ENCODE results near the gene ARX. TPM values are rescaled to one million over a fixed set of nuclear protein-coding genes. Genes with fewer than 3 reads are reported as not detected.

The ARX gene
- polyA plus RNA-seq, 1 of the 3 experiments (the other 2 are of a cell fraction): not detected

DNA sequence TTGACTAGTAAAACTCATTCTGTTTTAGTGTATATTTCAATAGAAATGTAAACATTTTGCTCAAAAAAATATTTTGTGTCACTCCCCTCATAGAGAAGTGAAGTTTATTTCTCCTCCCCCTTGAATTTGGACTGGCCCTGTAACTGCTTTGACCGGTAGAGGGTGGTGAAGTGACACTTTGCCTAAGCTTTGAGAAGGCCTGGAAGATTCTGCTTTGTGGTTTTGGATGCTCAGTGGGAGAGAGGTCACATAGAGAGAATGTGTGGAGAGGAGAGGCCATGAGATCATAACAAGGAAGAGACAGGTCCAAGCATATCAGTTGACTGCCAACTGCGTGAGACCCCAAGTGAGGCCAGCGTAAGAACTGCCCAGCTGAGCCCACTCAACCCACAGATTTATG lies 19.1 kb upstream of the ARX start:
- Histone ChIP-seq H3K9me2 (no peaks in the 10 kb centered on the region), H3F3A (replicated peaks; ENCODE audit: insufficient read depth) (no peaks in the 10 kb centered on the region), H3K4me3 (ENCODE audit: low read depth in 2 of 2, low read length in 1 of 2) (no peak overlapping the region), H3K27me3 (ENCODE audit: insufficient read depth) (no peaks in the 10 kb centered on the region), H3K4me1 (ENCODE audit: control insufficient read depth in 1 of 2, insufficient read depth in 2 of 2, low read depth in 1 of 2, low read length in 1 of 2) (no peaks in the 10 kb centered on the region), H3K9me3 (no peaks in the 10 kb centered on the region), H3K4me2 (no peak overlapping the region), H3K79me2 (ENCODE audit: insufficient read depth) (no peaks in the 10 kb centered on the region), H3K36me3 (replicated peaks in 1 of 2; ENCODE audit: control insufficient read depth in 1 of 2, insufficient read depth in 2 of 2, low read length in 1 of 2) (no peaks in the 10 kb centered on the region), H3K9ac (no peak overlapping the region), H3K27ac (ENCODE audit: low read depth in 2 of 2, low read length in 1 of 2) (no peak overlapping the region), H2AFZ (ENCODE audit: low read depth) (no peak overlapping the region), H4K20me1 (ENCODE audit: insufficient read depth) (no peaks in the 10 kb centered on the region)
- POLR2A ChIA-PET: no interaction called here
- WGBS (ENCODE audit: low lambda C conversion rate): 35% methylated on average over 3 of the region's 3 CpGs
- TF ChIP-seq GABPA (IDR thresholded peaks at IDR 0.05; ENCODE audit: low read depth) (no peak), SMC3 (IDR thresholded peaks at IDR 0.05; ENCODE audit: low read depth, low read length) (no peak)
- CTCF ChIA-PET: interaction anchor here (0.7 to 1.9 kb wide), 3 partner anchors 13 to 1984 kb away, joined by 3 to 5 read pairs (median 3); no protein-coding TSS in a partner anchor
- no peak for DNase-seq

DNA sequence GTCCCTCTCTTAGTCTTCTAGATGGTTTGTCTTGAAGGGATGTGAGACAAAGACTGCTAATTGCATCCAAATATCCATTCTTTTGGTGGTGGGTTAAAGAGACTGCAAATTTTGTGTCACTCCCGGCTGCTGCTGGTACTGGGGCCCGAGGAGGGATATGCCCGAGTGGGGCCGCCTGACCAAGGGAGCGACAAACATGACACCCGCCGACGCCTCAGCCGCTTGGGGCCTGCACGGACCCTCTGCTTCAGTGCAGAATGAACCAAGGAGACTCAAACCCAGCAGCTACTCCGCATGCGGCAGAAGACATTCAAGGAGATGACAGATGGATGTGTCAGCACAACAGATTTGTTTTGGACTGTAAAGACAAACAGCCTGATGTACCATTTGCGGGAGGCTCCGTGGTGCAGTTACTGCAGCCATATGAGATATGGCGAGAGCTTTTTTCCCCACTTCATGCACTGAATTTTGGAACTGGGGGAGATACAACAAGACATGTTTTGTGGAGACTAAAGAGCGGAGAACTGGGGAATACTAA lies 13.6 kb upstream of the ARX start:
- CTCF ChIA-PET: interaction anchor here (0.9 kb wide), 1 partner anchor 614 kb away, joined by 3 read pairs; no protein-coding TSS in a partner anchor

More for the DNA sequence above, 13.6 kb upstream of the ARX start:
- Histone ChIP-seq H3K79me2 (ENCODE audit: insufficient read depth) (no peaks in the 10 kb centered on the region), H3K4me2 (no peak overlapping the region), H2AFZ (ENCODE audit: low read depth) (no peak overlapping the region), H3K9me2 (no peaks in the 10 kb centered on the region), H3K9me3 (no peaks in the 10 kb centered on the region), H3K27me3 (ENCODE audit: insufficient read depth) (peaks cover 13% of the 10 kb centered on the region; the same call in 1 of the 2 replicates), H3F3A (replicated peaks; ENCODE audit: insufficient read depth) (no peaks in the 10 kb centered on the region), H4K20me1 (ENCODE audit: insufficient read depth) (no peaks in the 10 kb centered on the region), H3K9ac (no peak overlapping the region), H3K27ac (ENCODE audit: low read depth in 2 of 2, low read length in 1 of 2) (peak overlapping the region in 1 of 2 experiments; percentile 5; a peak in 1 of 4 replicates), H3K4me1 (ENCODE audit: control insufficient read depth in 1 of 2, insufficient read depth in 2 of 2, low read depth in 1 of 2, low read length in 1 of 2) (no peaks in the 10 kb centered on the region), H3K36me3 (replicated peaks in 1 of 2; ENCODE audit: control insufficient read depth in 1 of 2, insufficient read depth in 2 of 2, low read length in 1 of 2) (no peaks in the 10 kb centered on the region), H3K4me3 (ENCODE audit: low read depth in 2 of 2, low read length in 1 of 2) (no peak overlapping the region)
- POLR2A ChIA-PET: no interaction called here
- TF ChIP-seq, protein P1, sequence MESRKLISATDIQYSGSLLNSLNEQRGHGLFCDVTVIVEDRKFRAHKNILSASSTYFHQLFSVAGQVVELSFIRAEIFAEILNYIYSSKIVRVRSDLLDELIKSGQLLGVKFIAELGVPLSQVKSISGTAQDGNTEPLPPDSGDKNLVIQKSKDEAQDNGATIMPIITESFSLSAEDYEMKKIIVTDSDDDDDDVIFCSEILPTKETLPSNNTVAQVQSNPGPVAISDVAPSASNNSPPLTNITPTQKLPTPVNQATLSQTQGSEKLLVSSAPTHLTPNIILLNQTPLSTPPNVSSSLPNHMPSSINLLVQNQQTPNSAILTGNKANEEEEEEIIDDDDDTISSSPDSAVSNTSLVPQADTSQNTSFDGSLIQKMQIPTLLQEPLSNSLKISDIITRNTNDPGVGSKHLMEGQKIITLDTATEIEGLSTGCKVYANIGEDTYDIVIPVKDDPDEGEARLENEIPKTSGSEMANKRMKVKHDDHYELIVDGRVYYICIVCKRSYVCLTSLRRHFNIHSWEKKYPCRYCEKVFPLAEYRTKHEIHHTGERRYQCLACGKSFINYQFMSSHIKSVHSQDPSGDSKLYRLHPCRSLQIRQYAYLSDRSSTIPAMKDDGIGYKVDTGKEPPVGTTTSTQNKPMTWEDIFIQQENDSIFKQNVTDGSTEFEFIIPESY (IDR thresholded peaks at IDR 0.05; ENCODE audit: borderline replicate concordance, low read depth): no peak
- TF ChIP-seq CHD2 (IDR thresholded peaks at IDR 0.05; ENCODE audit: low read length, partially characterized antibody) (no peak), SIN3A (IDR thresholded peaks at IDR 0.05; ENCODE audit: borderline replicate concordance, low read depth, low read length) (no peak), FOSL2 (IDR thresholded peaks at IDR 0.05; ENCODE audit: borderline replicate concordance, low read depth) (no peak), MEF2A (IDR thresholded peaks at IDR 0.05; ENCODE audit: borderline replicate concordance, low read depth) (no peak), RXRA (IDR thresholded peaks at IDR 0.05; ENCODE audit: borderline replicate concordance, low read depth) (no peak), RAD21 (IDR thresholded peaks at IDR 0.05; ENCODE audit: low read length) (no peak), TEAD4 (IDR thresholded peaks at IDR 0.05; ENCODE audit: borderline replicate concordance, insufficient read depth) (no peak), EP300 (IDR thresholded peaks at IDR 0.05; ENCODE audit: borderline replicate concordance in 1 of 2, low read depth in 1 of 2, low read length in 1 of 2) (no peak), RCOR1 (IDR thresholded peaks at IDR 0.05; ENCODE audit: low read length) (no peak), RFX5 (IDR thresholded peaks at IDR 0.05; ENCODE audit: low read length) (no peak), GABPA (IDR thresholded peaks at IDR 0.05; ENCODE audit: low read depth) (no peak), TAF1 (IDR thresholded peaks at IDR 0.05; ENCODE audit: borderline replicate concordance, low read depth, low read length) (no peak)
- TF ChIP-seq, protein P2, sequence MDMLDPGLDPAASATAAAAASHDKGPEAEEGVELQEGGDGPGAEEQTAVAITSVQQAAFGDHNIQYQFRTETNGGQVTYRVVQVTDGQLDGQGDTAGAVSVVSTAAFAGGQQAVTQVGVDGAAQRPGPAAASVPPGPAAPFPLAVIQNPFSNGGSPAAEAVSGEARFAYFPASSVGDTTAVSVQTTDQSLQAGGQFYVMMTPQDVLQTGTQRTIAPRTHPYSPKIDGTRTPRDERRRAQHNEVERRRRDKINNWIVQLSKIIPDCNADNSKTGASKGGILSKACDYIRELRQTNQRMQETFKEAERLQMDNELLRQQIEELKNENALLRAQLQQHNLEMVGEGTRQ (IDR thresholded peaks at IDR 0.05; ENCODE audit: borderline replicate concordance, low read depth, low read length): no peak
- TF ChIP-seq, protein P3, sequence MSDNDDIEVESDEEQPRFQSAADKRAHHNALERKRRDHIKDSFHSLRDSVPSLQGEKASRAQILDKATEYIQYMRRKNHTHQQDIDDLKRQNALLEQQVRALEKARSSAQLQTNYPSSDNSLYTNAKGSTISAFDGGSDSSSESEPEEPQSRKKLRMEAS (IDR thresholded peaks at IDR 0.05; ENCODE audit: low read depth): no peak
- TF ChIP-seq, protein P4, sequence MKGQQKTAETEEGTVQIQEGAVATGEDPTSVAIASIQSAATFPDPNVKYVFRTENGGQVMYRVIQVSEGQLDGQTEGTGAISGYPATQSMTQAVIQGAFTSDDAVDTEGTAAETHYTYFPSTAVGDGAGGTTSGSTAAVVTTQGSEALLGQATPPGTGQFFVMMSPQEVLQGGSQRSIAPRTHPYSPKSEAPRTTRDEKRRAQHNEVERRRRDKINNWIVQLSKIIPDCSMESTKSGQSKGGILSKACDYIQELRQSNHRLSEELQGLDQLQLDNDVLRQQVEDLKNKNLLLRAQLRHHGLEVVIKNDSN (IDR thresholded peaks at IDR 0.05; ENCODE audit: borderline replicate concordance, low read depth): no peak
- TF ChIP-seq, protein P5, sequence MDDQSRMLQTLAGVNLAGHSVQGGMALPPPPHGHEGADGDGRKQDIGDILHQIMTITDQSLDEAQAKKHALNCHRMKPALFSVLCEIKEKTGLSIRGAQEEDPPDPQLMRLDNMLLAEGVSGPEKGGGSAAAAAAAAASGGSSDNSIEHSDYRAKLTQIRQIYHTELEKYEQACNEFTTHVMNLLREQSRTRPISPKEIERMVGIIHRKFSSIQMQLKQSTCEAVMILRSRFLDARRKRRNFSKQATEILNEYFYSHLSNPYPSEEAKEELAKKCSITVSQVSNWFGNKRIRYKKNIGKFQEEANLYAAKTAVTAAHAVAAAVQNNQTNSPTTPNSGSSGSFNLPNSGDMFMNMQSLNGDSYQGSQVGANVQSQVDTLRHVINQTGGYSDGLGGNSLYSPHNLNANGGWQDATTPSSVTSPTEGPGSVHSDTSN (IDR thresholded peaks at IDR 0.05): no peak
- WGBS (ENCODE audit: low lambda C conversion rate): 63% methylated on average over 16 of the region's 16 CpGs
- DNase-seq: no peak

All from SK-N-SH (cell line).